Lower leg skin (tissue), 3 donors: ENCODE measurements around the gene OSCP1.

Source experiments
- CTCF ChIP-seq, 3 donors: fragments of 450-650 bp; IDR thresholded peaks; one replicate each; pipeline ENCODE4 v1.5.1; 2016; ENCODE audit warnings: antibody characterized with exemption in 3 of 3, mild to moderate bottlenecking in 3 of 3, moderate library complexity in 2 of 3
- POLR2A ChIP-seq, 2 donors: fragments of 450-650 bp; IDR thresholded peaks; one replicate each; pipeline ENCODE4 v1.6.1; 2016 to 2017; ENCODE audit warnings: antibody characterized with exemption in 2 of 2, mild to moderate bottlenecking in 1 of 2, moderate library complexity in 1 of 2

DNA sequence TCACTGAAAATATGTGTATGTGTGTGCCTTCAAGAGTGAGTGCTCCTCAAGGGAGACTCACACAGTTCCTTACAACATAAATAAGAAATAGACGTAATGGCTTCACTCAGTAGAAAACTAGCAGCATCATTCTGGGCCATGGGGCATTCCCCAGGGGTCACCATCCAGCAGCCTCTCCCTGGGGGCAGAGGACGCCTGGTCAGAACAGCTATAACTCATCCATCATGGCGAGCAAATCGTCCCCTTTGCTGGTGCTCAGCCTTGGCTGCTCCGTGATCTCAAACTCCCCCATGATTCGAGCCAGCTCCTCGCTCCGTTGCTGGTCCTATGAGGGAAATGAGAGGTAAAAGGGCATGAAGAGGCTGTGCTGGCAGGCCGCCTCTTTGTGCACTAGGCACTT is 32.3 kb downstream of the OSCP1 start:
- no peak for TF ChIP-seq POLR2A (IDR thresholded peaks at IDR 0.05)
- TF ChIP-seq CTCF (IDR thresholded peaks at IDR 0.05) = no peak
